K562 (cell line): ENCODE measurements around the gene TMEM106B.

Experiments
- ZNF124 ChIP-seq: sonication (generic); formaldehyde crosslinking; IDR thresholded peaks from 2 replicates; pipeline ENCODE4 v1.8.1; 2022; ENCODE audit warnings: missing genetic modification reagents
- TF ChIP-seq, protein P1 (sequence below): IDR thresholded peaks from 3 replicates; pipeline ENCODE4 v1.6.1; 2011; ENCODE audit warnings: borderline replicate concordance, mild to moderate bottlenecking, moderate library complexity; ENCODE audit not compliant: insufficient read length; ENCODE audit errors: extremely low read depth
- TF ChIP-seq, protein P2 (sequence below), 3 experiments: IDR thresholded peaks in 2 of 3; conservative IDR thresholded peaks in 1 of 3; 2 replicates each; pipeline ENCODE4 v1.5.1; 2011 to 2012; ENCODE audit warnings: low read length in 3 of 3, mild to moderate bottlenecking in 3 of 3, control low read depth in 2 of 3, improper control_type of control experiment in 1 of 3, inconsistent platforms in 1 of 3, low read depth in 1 of 3, mixed read lengths in 1 of 3, moderate library complexity in 1 of 3; ENCODE audit not compliant: insufficient read depth in 2 of 3

DNA sequence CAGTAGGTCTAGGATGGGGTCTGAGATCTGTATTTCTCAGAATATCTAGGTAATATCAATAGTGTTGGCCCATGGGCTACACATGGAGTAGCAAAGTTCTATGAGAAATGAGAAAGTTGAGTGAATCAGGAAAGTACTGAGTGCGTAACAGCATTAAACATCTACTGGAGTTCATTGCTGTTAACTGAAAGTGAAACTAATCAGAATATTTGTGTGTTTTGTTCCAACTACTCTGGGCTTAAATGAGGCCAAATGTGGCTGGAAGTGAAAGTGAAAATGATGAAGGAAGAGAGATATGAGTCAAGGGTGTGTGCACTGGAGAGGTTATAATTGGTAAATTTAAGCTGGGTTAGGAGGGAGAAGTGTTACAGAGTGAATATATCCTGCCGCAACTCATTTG is 46.5 kb downstream of the TMEM106B start:
- TF ChIP-seq ZNF124 (CRISPR knock-in tag) = no peak
- TF ChIP-seq, protein P1, sequence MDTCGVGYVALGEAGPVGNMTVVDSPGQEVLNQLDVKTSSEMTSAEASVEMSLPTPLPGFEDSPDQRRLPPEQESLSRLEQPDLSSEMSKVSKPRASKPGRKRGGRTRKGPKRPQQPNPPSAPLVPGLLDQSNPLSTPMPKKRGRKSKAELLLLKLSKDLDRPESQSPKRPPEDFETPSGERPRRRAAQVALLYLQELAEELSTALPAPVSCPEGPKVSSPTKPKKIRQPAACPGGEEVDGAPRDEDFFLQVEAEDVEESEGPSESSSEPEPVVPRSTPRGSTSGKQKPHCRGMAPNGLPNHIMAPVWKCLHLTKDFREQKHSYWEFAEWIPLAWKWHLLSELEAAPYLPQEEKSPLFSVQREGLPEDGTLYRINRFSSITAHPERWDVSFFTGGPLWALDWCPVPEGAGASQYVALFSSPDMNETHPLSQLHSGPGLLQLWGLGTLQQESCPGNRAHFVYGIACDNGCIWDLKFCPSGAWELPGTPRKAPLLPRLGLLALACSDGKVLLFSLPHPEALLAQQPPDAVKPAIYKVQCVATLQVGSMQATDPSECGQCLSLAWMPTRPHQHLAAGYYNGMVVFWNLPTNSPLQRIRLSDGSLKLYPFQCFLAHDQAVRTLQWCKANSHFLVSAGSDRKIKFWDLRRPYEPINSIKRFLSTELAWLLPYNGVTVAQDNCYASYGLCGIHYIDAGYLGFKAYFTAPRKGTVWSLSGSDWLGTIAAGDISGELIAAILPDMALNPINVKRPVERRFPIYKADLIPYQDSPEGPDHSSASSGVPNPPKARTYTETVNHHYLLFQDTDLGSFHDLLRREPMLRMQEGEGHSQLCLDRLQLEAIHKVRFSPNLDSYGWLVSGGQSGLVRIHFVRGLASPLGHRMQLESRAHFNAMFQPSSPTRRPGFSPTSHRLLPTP = no peak
- TF ChIP-seq, protein P2, sequence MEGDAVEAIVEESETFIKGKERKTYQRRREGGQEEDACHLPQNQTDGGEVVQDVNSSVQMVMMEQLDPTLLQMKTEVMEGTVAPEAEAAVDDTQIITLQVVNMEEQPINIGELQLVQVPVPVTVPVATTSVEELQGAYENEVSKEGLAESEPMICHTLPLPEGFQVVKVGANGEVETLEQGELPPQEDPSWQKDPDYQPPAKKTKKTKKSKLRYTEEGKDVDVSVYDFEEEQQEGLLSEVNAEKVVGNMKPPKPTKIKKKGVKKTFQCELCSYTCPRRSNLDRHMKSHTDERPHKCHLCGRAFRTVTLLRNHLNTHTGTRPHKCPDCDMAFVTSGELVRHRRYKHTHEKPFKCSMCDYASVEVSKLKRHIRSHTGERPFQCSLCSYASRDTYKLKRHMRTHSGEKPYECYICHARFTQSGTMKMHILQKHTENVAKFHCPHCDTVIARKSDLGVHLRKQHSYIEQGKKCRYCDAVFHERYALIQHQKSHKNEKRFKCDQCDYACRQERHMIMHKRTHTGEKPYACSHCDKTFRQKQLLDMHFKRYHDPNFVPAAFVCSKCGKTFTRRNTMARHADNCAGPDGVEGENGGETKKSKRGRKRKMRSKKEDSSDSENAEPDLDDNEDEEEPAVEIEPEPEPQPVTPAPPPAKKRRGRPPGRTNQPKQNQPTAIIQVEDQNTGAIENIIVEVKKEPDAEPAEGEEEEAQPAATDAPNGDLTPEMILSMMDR (IDR thresholded peaks at IDR 0.05 in 2 of 3, conservative IDR thresholded peaks at IDR 0.05 in 1 of 3; ENCODE audit: insufficient read depth in 2 of 3, low read depth in 1 of 3, low read length in 3 of 3) = no peak
